ENCODE data around the gene TBC1D7.
A peak's percentile ranks its signal among the peaks of the same experiment; 100 is the strongest.

TBC1D7 gene

DNA sequence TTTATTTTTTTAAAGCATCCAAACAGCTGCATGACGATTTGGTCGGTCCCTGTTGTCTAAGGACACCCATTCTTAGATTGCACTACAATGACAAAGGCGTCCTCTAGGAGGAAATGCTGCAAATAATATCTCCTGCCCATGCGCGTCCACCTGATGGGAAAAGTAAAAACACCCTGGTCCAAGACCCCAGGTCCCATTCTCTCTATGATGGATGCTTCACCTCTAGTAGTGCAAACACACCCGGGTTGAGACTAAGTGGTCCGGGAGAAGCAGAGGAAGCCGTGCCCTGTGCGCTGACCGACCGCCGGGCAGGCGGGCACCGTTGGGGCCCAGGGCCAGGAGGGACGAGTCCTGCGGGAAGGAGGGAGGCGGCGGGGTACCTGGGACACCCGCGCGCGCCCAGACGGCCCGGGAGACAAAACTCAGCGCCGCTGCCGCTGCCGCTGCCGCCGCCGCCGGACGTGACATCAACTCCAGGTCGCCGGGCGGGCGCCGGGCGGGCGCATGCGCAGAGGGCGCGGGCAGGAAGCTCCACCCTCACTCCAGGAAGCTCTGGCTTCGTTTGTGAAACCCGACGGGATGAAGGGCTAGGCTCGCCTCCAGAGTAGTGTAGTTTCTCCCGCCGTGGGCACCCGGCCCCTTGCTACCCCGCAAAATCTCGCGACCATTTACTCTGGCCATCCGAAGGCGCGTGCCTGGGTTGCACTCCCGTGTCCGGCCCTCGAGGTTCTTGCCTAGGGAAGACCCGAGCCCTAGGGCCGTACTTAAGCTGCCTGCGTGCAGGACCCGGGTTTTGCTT lies at the start of gene TBC1D7:
Gene TBC1D7 (minus strand): TSS at position 462 of the 799 bp plus-strand sequence. CDS start 1,639 bp downstream, outside the sequence.
- peak; percentile 78 for DNase-seq (ENCODE audit: low read depth, low spot score)

DNA sequence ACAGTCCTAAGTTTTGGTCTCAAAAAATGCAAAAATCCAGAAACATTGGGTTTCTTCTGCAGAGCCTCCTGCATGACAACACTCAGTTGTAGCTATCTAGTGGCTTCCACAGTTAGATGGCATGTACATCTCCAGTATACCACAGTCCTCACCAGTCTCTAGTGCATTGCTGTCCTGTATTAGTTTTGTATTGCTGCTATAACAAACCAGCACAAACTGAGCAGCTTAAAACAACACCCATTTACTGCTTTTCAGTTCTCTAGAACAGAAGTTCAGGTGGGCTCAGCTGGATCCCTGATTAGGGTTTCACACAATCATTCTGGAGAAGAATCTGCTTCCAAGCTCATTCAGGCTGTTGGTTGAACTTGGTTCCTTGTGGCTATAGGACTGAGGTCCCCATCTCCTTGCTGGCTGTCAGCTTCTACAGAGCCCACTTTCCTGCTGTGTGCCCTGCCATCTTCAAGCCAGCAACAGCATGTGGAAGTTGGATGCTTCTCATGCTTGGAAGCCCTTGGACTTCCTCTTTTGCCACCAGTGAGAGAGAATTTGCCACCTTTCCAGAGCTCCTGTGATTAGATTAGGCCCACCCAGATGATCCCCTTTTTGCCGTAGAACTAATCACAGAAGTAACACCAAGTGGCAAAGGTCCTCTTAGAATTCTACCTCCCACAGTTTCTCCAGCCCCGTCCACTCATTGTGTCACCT lies 48.9 kb upstream of the TBC1D7 start:
- no peak for DNase-seq (ENCODE audit: low read depth, low spot score)

DNA sequence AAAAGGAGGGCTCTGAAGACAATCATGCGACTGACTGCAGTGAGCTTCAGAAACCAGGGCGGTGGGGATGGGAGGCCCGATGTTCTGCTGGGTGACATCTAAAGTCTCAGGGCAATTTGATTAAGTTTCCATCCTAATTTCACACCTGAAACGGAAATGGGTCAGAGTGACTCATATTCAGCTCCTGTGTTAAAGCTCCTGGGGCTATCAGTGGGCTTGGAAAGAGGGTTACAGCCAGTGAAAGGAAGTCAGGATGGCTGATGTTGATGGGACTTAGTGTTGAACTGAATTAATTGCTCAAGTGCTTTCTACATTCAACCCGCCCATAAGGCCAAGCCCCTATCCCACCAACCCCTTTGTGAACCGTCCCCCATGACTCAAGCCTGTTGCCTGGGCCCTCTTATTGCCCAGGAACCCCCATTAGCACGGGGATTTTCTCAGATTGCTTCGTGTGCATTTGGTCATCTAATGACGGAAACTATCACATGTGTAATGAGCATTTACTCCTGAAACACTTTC lies 47.1 kb upstream of the TBC1D7 start:
- no peak for DNase-seq (ENCODE audit: low read depth, low spot score)

GRCh38 chr6:13373919-13374318 lies 45.6 kb upstream of the TBC1D7 start:
- no peak for DNase-seq (ENCODE audit: low read depth, low spot score)

DNA sequence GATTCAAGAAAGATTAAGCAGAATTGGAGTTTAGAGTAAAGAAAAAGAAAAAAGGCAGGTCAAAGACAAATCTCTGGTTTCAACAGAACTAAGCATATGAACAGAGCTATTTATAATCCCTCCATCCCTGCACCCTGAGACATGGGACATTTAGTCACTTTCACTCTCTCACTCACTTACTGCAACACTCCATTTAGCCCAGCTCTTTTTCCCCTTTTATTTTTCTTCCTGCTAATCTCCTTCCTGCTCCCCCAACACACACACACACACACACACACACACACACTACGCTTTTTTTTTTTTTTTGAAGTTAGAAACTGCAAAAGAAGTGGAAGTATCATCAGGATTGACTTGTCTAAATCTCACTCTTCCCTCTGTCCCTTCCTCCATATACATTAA lies 45.1 kb upstream of the TBC1D7 start:
- DNase-seq (ENCODE audit: low read depth, low spot score) = no peak

- no peak for DNase-seq (ENCODE audit: low read depth, low spot score)
Observed at GRCh38 chr6:13372688-13373487, 44.6 kb upstream of the TBC1D7 start.

GRCh38 chr6:13372076-13372475 lies 43.7 kb upstream of the TBC1D7 start:
- no peak for DNase-seq (ENCODE audit: low read depth, low spot score)

GRCh38 chr6:13371421-13372072 lies 43.2 kb upstream of the TBC1D7 start:
- no peak for DNase-seq (ENCODE audit: low read depth, low spot score)

GRCh38 chr6:13370623-13371022 lies 42.3 kb upstream of the TBC1D7 start:
- no peak for DNase-seq (ENCODE audit: low read depth, low spot score)

- no peak for DNase-seq (ENCODE audit: low read depth, low spot score)
Observed at GRCh38 chr6:13369591-13369990, 41.3 kb upstream of the TBC1D7 start.

GRCh38 chr6:13368731-13369115 lies 40.4 kb upstream of the TBC1D7 start:
- DNase-seq (ENCODE audit: low read depth, low spot score) = no peak

GRCh38 chr6:13368079-13368730 lies 39.9 kb upstream of the TBC1D7 start:
- no peak for DNase-seq (ENCODE audit: low read depth, low spot score)

- no peak for DNase-seq (ENCODE audit: low read depth, low spot score)
Observed at GRCh38 chr6:13367396-13367795, 39.1 kb upstream of the TBC1D7 start.

DNA sequence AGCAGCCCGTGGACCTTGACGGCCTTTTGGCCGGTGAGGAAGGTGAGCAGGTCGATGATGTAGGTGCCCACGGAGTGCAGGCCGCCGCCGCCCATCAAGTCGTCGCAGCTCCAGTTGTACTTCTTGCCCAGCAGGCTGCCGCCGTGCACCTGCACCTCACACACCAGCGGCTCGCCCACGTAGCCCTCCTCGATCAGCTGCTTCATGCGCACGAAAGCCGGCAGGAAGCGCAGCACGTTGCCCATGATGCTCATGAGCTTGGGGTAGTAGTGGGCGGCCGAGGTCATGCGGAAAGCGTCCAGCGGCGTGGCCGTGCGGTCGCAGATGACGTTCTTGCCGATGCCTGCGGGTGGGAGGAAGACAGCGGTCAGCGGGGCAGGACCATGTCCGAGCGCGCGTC lies 37.0 kb upstream of the TBC1D7 start:
- DNase-seq (ENCODE audit: low read depth, low spot score) = no peak

- DNase-seq (ENCODE audit: low read depth, low spot score) = no peak
Observed at GRCh38 chr6:13364842-13365241, 36.5 kb upstream of the TBC1D7 start.

DNA sequence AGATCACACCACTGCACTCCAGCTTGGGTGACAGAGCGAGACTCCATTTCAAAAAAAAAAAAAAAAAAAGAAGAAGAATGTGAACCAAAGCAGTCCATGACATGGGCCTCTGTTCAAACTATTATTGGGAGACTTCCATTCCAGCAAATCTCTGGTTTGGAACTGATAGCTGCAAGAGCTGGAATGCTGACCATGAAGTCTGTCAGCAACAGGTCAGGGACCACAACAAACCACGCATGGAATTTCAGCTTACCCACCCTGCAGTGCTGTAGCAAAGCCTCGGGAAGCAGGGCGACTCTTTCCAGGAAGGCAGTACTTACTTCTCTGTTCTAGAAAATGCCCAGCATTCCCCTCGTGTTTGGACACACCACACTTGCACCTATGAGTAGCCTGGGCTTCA lies 34.1 kb upstream of the TBC1D7 start:
- DNase-seq (ENCODE audit: low read depth, low spot score) = no peak

GRCh38 chr6:13360671-13361540 lies 32.6 kb upstream of the TBC1D7 start:
- no peak for DNase-seq (ENCODE audit: low read depth, low spot score)

GRCh38 chr6:13359287-13359686 lies 30.9 kb upstream of the TBC1D7 start:
- DNase-seq (ENCODE audit: low read depth, low spot score) = no peak

DNA sequence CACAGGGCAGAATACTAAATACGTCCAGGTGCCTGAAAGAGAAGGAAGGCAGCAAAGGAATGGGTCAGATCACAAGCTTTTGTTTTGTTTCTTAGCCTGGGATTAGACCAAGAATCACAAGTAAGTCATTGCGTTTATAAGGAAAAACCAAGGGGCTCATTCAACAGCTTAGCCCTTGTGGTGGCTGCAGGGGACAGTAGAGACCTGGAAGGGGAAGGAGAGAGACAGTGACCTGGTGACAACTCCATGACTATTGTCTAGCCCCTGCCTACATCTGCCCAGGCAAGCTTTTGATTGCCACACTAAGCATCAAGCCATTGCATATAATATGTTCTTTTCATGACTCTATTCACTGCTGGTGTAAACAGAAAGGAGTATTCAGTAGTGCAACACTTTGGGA lies 30.2 kb upstream of the TBC1D7 start:
- no peak for DNase-seq (ENCODE audit: low read depth, low spot score)

- DNase-seq (ENCODE audit: low read depth, low spot score) = no peak
Observed at GRCh38 chr6:13357551-13358075, 29.3 kb upstream of the TBC1D7 start.

Data from smooth muscle cell of the brain vasculature (primary cell).